Neural progenitor cell (in vitro differentiated cells): ENCODE results near the gene ADGRE2. TPM values are rescaled to one million over a fixed set of nuclear protein-coding genes. Genes with fewer than 3 reads are reported as not detected.

Source experiments
- DNase-seq: peaks from one replicate; pipeline ENCODE4 v3.0.0-alpha.2; 2016; ENCODE audit warnings: low spot score
- H2AFZ ChIP-seq: fragments of 200-600 bp; sonication (generic); replicated peaks from 2 replicates; pipeline ENCODE4 v1.6.1; 2016; ENCODE audit warnings: antibody characterized with exemption
- H3F3A ChIP-seq: fragments of 200-600 bp; sonication (generic); 2 replicates; pipeline ENCODE4 v1.6.1; 2016; ENCODE audit warnings: antibody characterized with exemption, low read depth
- H3K27ac ChIP-seq: fragments of 200-600 bp; sonication (generic); 2 replicates; pipeline ENCODE4 v1.5.1; 2016; ENCODE audit warnings: mild to moderate bottlenecking
- H3K27me3 ChIP-seq: fragments of 200-600 bp; sonication (generic); 2 replicates; pipeline ENCODE4 v1.6.1; 2016; ENCODE audit warnings: mild to moderate bottlenecking, moderate library complexity
- H3K36me3 ChIP-seq: fragments of 200-600 bp; sonication (generic); 2 replicates; pipeline ENCODE4 v1.5.1; 2016
- H3K4me1 ChIP-seq: fragments of 200-600 bp; sonication (generic); 2 replicates; pipeline ENCODE4 v1.6.1; 2016; ENCODE audit warnings: mixed run types
- H3K4me2 ChIP-seq: fragments of 200-600 bp; sonication (generic); 2 replicates; pipeline ENCODE4 v1.6.1; 2016
- H3K4me3 ChIP-seq: fragments of 200-600 bp; sonication (generic); 2 replicates; pipeline ENCODE4 v1.5.1; 2016
- H3K79me2 ChIP-seq: fragments of 200-600 bp; sonication (generic); 2 replicates; pipeline ENCODE4 v1.6.1; 2016; ENCODE audit warnings: low read depth
- H3K9ac ChIP-seq: fragments of 200-600 bp; sonication (generic); 2 replicates; pipeline ENCODE4 v1.6.1; 2016
- H3K9me3 ChIP-seq: fragments of 200-600 bp; sonication (generic); 2 replicates; pipeline ENCODE4 v1.5.1; 2016; ENCODE audit warnings: low read depth
- H4K20me1 ChIP-seq: fragments of 200-600 bp; sonication (generic); 2 replicates; pipeline ENCODE4 v1.6.1; 2016; ENCODE audit warnings: low read depth
- H3K27ac Mint-ChIP-seq: 3 replicates; pipeline ENCODE4 v1.8.0; 2021; ENCODE audit warnings: mixed read lengths
- H3K27me3 Mint-ChIP-seq: 2 replicates; pipeline ENCODE4 v1.8.0; 2022; ENCODE audit warnings: low read depth, mild to moderate bottlenecking, inconsistent platforms, moderate library complexity, mixed read lengths; ENCODE audit not compliant: insufficient read depth
- H3K36me3 Mint-ChIP-seq: 3 replicates; pipeline ENCODE4 v1.8.0; 2021; ENCODE audit warnings: mixed read lengths
- H3K4me1 Mint-ChIP-seq: 3 replicates; pipeline ENCODE4 v1.8.0; 2021; ENCODE audit warnings: mixed read lengths
- H3K4me3 Mint-ChIP-seq: 3 replicates; pipeline ENCODE4 v1.8.0; 2021; ENCODE audit warnings: mild to moderate bottlenecking, moderate library complexity, mixed read lengths
- H3K9me3 Mint-ChIP-seq: 3 replicates; pipeline ENCODE4 v1.8.0; 2020; ENCODE audit warnings: mixed read lengths
- EZH2 ChIP-seq: fragments of 200-600 bp; sonication (generic); IDR thresholded peaks from 2 replicates; pipeline ENCODE4 v1.6.1; 2017; ENCODE audit warnings: antibody characterized with exemption, mild to moderate bottlenecking, moderate library complexity
- EZH2phosphoT487 ChIP-seq: fragments of 200-600 bp; sonication (generic); IDR thresholded peaks from 2 replicates; pipeline ENCODE4 v1.6.1; 2017; ENCODE audit warnings: antibody characterized with exemption
- total RNA-seq: library from RNA; depleted of rRNA; stranded (reverse); fragments of >200 nt; gene quantifications from 2 replicates; pipeline ENCODE4 v1.2.3, GENCODE V29; 2015; ENCODE audit warnings: low replicate concordance
- TF ChIP-seq, protein P1 (sequence below): fragments of 200-600 bp; sonication (generic); IDR thresholded peaks from 2 replicates; pipeline ENCODE4 v1.5.1; 2017; ENCODE audit warnings: antibody characterized with exemption, mild to moderate bottlenecking

Gene ADGRE2
- total RNA-seq, 1 donor from 2014 or later = 0.28 TPM

DNA sequence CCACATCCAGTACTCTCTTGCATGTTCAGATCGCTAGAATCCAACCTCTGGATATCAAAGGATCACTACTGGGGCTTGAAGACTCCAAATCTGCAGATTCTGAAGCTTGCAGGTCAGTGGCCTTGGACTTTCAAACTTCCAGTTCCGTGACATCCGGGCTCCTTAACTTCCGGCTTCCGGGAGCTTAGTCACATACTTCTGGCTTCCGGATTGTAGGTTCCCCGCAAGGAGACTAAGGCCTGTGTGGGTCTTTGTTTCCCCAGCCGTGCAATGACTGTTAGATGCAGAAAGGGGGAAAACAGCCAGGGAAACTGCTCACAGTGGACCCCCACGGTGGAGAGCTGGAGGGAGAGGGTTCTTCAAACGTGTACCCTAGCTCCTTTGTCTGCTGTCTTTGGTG, 47.2 kb downstream of the ADGRE2 start:
- no peak overlapping the region for H3K27ac ChIP-seq
- H3K27ac Mint-ChIP-seq = no peak overlapping the region
- H3K79me2 ChIP-seq = no peaks in the 10 kb centered on the region
- H3K9ac ChIP-seq = no peak overlapping the region
- H3K9me3 ChIP-seq = no peaks in the 10 kb centered on the region
- H3K27me3 ChIP-seq = no peaks in the 10 kb centered on the region
- peak overlapping the region; percentile 60 for H2AFZ ChIP-seq
- H3K4me1 Mint-ChIP-seq = no peaks in the 10 kb centered on the region
- H3K36me3 Mint-ChIP-seq = no peaks in the 10 kb centered on the region
- H4K20me1 ChIP-seq = no peaks in the 10 kb centered on the region
- no peak overlapping the region for H3K4me3 Mint-ChIP-seq
- DNase-seq = no peak
- no peaks in the 10 kb centered on the region for H3K4me1 ChIP-seq
- H3K4me3 ChIP-seq = no peak overlapping the region
- TF ChIP-seq EZH2phosphoT487 (no peak), EZH2 (no peak)
- TF ChIP-seq, protein P1, sequence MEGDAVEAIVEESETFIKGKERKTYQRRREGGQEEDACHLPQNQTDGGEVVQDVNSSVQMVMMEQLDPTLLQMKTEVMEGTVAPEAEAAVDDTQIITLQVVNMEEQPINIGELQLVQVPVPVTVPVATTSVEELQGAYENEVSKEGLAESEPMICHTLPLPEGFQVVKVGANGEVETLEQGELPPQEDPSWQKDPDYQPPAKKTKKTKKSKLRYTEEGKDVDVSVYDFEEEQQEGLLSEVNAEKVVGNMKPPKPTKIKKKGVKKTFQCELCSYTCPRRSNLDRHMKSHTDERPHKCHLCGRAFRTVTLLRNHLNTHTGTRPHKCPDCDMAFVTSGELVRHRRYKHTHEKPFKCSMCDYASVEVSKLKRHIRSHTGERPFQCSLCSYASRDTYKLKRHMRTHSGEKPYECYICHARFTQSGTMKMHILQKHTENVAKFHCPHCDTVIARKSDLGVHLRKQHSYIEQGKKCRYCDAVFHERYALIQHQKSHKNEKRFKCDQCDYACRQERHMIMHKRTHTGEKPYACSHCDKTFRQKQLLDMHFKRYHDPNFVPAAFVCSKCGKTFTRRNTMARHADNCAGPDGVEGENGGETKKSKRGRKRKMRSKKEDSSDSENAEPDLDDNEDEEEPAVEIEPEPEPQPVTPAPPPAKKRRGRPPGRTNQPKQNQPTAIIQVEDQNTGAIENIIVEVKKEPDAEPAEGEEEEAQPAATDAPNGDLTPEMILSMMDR = no peak
- peaks cover 7% of the 10 kb centered on the region for H3K27me3 Mint-ChIP-seq
- H3K36me3 ChIP-seq = no peaks in the 10 kb centered on the region
- H3F3A ChIP-seq = no peaks in the 10 kb centered on the region
- H3K9me3 Mint-ChIP-seq = peaks cover 21% of the 10 kb centered on the region
- no peak overlapping the region for H3K4me2 ChIP-seq

DNA sequence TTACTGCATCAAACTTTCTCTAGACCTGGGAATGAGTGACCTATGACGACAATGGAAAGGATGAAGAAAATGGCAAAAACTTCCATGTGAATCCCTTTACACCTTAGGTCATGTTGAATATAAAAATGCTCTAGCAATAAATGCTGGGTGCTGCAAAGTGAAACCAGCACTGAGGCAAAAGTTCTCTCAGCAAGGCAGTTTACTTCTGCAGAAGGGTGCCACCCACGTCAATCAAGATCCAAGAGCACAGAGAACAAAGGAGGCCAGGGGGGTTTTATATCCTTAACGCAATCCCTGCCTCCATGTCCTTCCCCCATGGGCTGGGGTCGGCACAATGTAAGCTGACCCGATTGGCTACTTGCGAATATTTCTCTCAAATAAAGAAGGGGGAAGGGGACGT, 49.8 kb downstream of the ADGRE2 start:
- peaks cover 4% of the 10 kb centered on the region for H3K27me3 Mint-ChIP-seq
- no peak for DNase-seq
- no peaks in the 10 kb centered on the region for H4K20me1 ChIP-seq
- H3K9me3 Mint-ChIP-seq = peaks cover 34% of the 10 kb centered on the region
- no peak overlapping the region for H2AFZ ChIP-seq
- no peaks in the 10 kb centered on the region for H3K9me3 ChIP-seq
- no peaks in the 10 kb centered on the region for H3K36me3 ChIP-seq
- H3K27ac Mint-ChIP-seq = no peak overlapping the region
- no peak overlapping the region for H3K4me3 Mint-ChIP-seq
- no peak overlapping the region for H3K4me2 ChIP-seq
- H3K27me3 ChIP-seq = no peaks in the 10 kb centered on the region
- H3K4me1 ChIP-seq = no peaks in the 10 kb centered on the region
- no peaks in the 10 kb centered on the region for H3K36me3 Mint-ChIP-seq
- H3K4me3 ChIP-seq = no peak overlapping the region
- H3K79me2 ChIP-seq = no peaks in the 10 kb centered on the region
- no peak overlapping the region for H3K27ac ChIP-seq
- H3K4me1 Mint-ChIP-seq = no peaks in the 10 kb centered on the region
- H3K9ac ChIP-seq = no peak overlapping the region
- TF ChIP-seq EZH2phosphoT487 (no peak), EZH2 (no peak)
- TF ChIP-seq, protein P1 = no peak
- no peaks in the 10 kb centered on the region for H3F3A ChIP-seq

DNA sequence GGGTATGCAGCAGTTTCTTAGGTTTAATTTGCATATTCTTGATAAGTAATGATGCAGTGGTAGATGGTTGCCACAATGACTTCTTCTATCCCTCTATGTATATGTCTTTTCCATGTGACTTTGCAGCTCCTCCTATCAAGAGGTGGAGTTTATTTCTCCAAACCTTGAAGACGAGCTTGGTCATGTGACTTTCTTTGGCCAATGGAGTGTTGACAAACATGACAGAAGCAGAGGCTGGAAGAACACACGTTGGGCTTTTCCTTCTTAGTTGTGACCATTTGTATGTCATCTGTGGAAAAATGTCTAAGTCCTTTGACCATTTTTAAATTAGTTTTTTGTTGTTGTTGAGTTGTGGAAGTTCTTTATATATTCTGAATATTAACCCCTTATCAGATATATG, 56.2 kb downstream of the ADGRE2 start:
- Histone ChIP-seq H3K27me3 (no peaks in the 10 kb centered on the region), H3K36me3 (peaks cover 24% of the 10 kb centered on the region), H3K4me1 (no peaks in the 10 kb centered on the region), H3K9ac (no peak overlapping the region), H3K4me3 (no peak overlapping the region), H4K20me1 (no peaks in the 10 kb centered on the region), H3K79me2 (no peaks in the 10 kb centered on the region), H3F3A (no peaks in the 10 kb centered on the region), H3K4me2 (no peak overlapping the region), H3K9me3 (peaks cover 35% of the 10 kb centered on the region), H3K27ac (no peak overlapping the region), H2AFZ (no peak overlapping the region)
- no peak overlapping the region for H3K27ac Mint-ChIP-seq
- H3K36me3 Mint-ChIP-seq = peaks cover 51% of the 10 kb centered on the region
- no peak for DNase-seq
- no peaks in the 10 kb centered on the region for H3K4me1 Mint-ChIP-seq
- H3K4me3 Mint-ChIP-seq = no peak overlapping the region
- H3K9me3 Mint-ChIP-seq = peaks cover 72% of the 10 kb centered on the region
- no peak for TF ChIP-seq EZH2
- no peak for TF ChIP-seq EZH2phosphoT487
- TF ChIP-seq, protein P1 = no peak
- no peaks in the 10 kb centered on the region for H3K27me3 Mint-ChIP-seq
